Ishikawa (cell line): ENCODE measurements around the gene POGLUT2.

Experiments used
- CREB1 ChIP-seq: IDR thresholded peaks from 2 replicates; pipeline ENCODE4 v1.6.1; 2012; ENCODE audit warnings: low read depth
- RAD21 ChIP-seq: IDR thresholded peaks from 2 replicates; pipeline ENCODE4 v1.6.1; 2012; ENCODE audit warnings: low read depth
- YY1 ChIP-seq: IDR thresholded peaks from 2 replicates; pipeline ENCODE4 v1.6.1; 2012; ENCODE audit warnings: low read depth

- TF ChIP-seq YY1 = no peak
- no peak for TF ChIP-seq CREB1
- no peak for TF ChIP-seq RAD21
These were observed 35.0 kb downstream of the POGLUT2 start for GRCh38 chr13:102763741-102764140.
